ENCODE data around the gene GLYR1. TPM values are rescaled to one million over a fixed set of nuclear protein-coding genes. Genes with fewer than 3 reads are reported as not detected.

The GLYR1 gene
- total RNA-seq, 1 donor from 2014 or later = 42.7 TPM

- H3K27me3 ChIP-seq (ENCODE audit: control insufficient read depth, insufficient read depth, low read length) = no peaks in the 10 kb centered on the region
- H3K36me3 ChIP-seq (ENCODE audit: control insufficient read depth, insufficient read depth, low read length) = peaks cover 2% of the 10 kb centered on the region
- TF ChIP-seq, protein P1, sequence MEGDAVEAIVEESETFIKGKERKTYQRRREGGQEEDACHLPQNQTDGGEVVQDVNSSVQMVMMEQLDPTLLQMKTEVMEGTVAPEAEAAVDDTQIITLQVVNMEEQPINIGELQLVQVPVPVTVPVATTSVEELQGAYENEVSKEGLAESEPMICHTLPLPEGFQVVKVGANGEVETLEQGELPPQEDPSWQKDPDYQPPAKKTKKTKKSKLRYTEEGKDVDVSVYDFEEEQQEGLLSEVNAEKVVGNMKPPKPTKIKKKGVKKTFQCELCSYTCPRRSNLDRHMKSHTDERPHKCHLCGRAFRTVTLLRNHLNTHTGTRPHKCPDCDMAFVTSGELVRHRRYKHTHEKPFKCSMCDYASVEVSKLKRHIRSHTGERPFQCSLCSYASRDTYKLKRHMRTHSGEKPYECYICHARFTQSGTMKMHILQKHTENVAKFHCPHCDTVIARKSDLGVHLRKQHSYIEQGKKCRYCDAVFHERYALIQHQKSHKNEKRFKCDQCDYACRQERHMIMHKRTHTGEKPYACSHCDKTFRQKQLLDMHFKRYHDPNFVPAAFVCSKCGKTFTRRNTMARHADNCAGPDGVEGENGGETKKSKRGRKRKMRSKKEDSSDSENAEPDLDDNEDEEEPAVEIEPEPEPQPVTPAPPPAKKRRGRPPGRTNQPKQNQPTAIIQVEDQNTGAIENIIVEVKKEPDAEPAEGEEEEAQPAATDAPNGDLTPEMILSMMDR (IDR thresholded peaks at IDR 0.05; ENCODE audit: insufficient read depth, low read length, poor library complexity, severe bottlenecking) = no peak
- no peak overlapping the region for H3K4me3 ChIP-seq (ENCODE audit: low read depth, low read length)
- DNase-seq (ENCODE audit: low read depth) = no peak
These were observed 6.1 kb downstream of the GLYR1 start for GRCh38 chr16:4840984-4841383.

- no peaks in the 10 kb centered on the region for H3K27me3 ChIP-seq (ENCODE audit: control insufficient read depth, insufficient read depth, low read length)
- DNase-seq (ENCODE audit: low read depth) = no peak
- peaks cover 2% of the 10 kb centered on the region for H3K36me3 ChIP-seq (ENCODE audit: control insufficient read depth, insufficient read depth, low read length)
- H3K4me3 ChIP-seq (ENCODE audit: low read depth, low read length) = no peak overlapping the region
- TF ChIP-seq, protein P1 (IDR thresholded peaks at IDR 0.05; ENCODE audit: insufficient read depth, low read length, poor library complexity, severe bottlenecking) = no peak
These were observed 7.1 kb downstream of the GLYR1 start for GRCh38 chr16:4839942-4840341.

DNA sequence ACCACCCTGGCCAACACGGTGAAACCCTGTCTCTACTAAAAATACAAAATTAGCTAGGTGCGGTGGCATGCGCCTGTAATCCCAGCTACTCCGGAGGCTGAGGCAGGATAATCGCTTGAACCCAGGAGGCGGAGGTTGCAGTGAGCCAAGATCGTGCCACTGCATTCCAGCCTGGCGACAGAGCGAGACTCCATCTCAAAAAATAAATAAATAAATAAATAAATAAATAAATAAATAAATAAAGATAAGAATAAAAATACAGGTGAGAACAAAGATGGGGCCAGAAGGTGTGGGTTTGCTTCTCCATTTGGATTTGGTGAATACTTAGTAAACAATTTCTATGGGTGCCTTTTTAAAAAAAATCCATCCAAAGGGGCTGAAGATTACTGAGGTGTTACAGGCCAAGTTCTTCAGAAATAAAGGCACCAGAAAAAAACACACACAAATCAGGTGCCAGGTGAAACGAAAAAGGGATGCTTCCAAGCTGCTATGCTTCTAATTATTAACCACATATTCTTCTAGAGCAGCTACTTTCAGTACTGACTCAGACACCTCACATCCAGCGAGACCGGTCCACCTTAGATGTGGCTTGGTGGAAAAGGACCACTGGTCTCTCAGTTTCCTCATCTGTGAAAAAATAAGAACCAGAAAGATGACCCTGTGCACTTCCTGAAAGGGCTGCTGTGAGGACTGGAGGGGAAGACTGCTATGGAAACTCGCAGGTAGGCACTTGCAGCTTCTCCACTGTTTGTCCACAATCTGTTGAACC is 9.2 kb downstream of the GLYR1 start:
- TF ChIP-seq, protein P1 (IDR thresholded peaks at IDR 0.05; ENCODE audit: insufficient read depth, low read length, poor library complexity, severe bottlenecking) = no peak
- Histone ChIP-seq H3K4me3 (ENCODE audit: low read depth, low read length) (no peak overlapping the region), H3K27me3 (ENCODE audit: control insufficient read depth, insufficient read depth, low read length) (no peaks in the 10 kb centered on the region), H3K36me3 (ENCODE audit: control insufficient read depth, insufficient read depth, low read length) (no peaks in the 10 kb centered on the region)
- no peak for DNase-seq (ENCODE audit: low read depth)

- no peak for DNase-seq (ENCODE audit: low read depth)
- no peak overlapping the region for H3K4me3 ChIP-seq (ENCODE audit: low read depth, low read length)
- TF ChIP-seq, protein P1 (IDR thresholded peaks at IDR 0.05; ENCODE audit: insufficient read depth, low read length, poor library complexity, severe bottlenecking) = no peak
- H3K27me3 ChIP-seq (ENCODE audit: control insufficient read depth, insufficient read depth, low read length) = no peaks in the 10 kb centered on the region
- no peaks in the 10 kb centered on the region for H3K36me3 ChIP-seq (ENCODE audit: control insufficient read depth, insufficient read depth, low read length)
These were observed 10.4 kb downstream of the GLYR1 start for GRCh38 chr16:4836727-4837126.

DNA sequence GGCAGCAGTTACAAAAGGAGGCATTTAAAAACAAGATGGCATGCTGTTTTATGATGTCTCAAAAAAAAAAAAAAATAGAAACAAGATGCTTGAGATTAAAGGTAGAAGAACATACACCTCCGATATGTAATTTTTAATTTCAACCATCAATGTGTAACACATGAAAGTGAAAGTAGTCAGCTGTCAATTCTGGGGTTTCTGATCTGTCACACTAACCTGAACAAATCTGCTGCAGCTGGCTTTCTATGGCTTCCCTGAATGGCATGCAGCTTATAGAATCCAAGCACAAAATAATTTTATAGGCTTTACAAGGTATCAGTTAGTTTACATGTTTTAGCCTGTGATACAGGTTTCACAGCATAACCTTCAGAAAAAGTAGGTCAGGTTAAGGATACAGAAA is 13.5 kb downstream of the GLYR1 start:
- DNase-seq (ENCODE audit: low read depth) = no peak
- no peaks in the 10 kb centered on the region for H3K36me3 ChIP-seq (ENCODE audit: control insufficient read depth, insufficient read depth, low read length)
- TF ChIP-seq, protein P1 (IDR thresholded peaks at IDR 0.05; ENCODE audit: insufficient read depth, low read length, poor library complexity, severe bottlenecking) = no peak
- H3K4me3 ChIP-seq (ENCODE audit: low read depth, low read length) = no peak overlapping the region
- no peaks in the 10 kb centered on the region for H3K27me3 ChIP-seq (ENCODE audit: control insufficient read depth, insufficient read depth, low read length)
